HCT116 (cell line): ENCODE data around the gene INMT. TPM values are rescaled to one million over a fixed set of nuclear protein-coding genes. Genes with fewer than 3 reads are reported as not detected.

Source experiments
- ATAC-seq: fragments of 200-7000 bp; cut with Tn5 transposase; 2 replicates; pipeline ENCODE4 v1.9.1; 2020; ENCODE audit warnings: mild to moderate bottlenecking, moderate library complexity
- BruUV-seq: library from RNA; stranded (reverse); fragments of 400-500 nt; replicated peaks from 2 replicates; lab custom pipeline; 2021; lab: Mats Ljungman, UMichigan
- CTCF ChIA-PET: fragments of 300-600 bp; sonication (Branson Sonifier 250); formaldehyde crosslinking; loops from one replicate; lab custom pipeline; 2021; ENCODE audit warnings: antibody characterized with exemption; lab: Charles Lee
- POLR2A ChIA-PET: fragments of 300-600, 350-600 bp; sonication (Branson Sonifier 250); formaldehyde crosslinking; loops from one replicate; lab custom pipeline; 2021; ENCODE audit warnings: antibody characterized with exemption; lab: Charles Lee
- RAD21 ChIA-PET, 2 experiments: fragments of 300-600 bp; sonication (Branson Sonifier 250); formaldehyde crosslinking; loops; one replicate each; lab custom pipeline; 2023; ENCODE audit warnings: low total read pairs in 2 of 2; ENCODE audit not compliant: uncharacterized antibody in 2 of 2, unreplicated experiment in 2 of 2, low non-redundant PET in 1 of 2; lab: Charles Lee
- DNase-seq: peaks from one replicate; pipeline ENCODE4 v3.0.0-alpha.2; 2010; ENCODE audit warnings: low read depth, low spot score
- H2AFZ ChIP-seq: fragments of 200-600 bp; shearing (Covaris generic), sonication (generic); 2 replicates; pipeline ENCODE4 v1.6.1; 2017; ENCODE audit warnings: low read depth, mixed run types, mixed read lengths, antibody characterized with exemption, low read length; ENCODE audit not compliant: poor library complexity, severe bottlenecking
- H3K27ac ChIP-seq: 2 replicates; pipeline ENCODE4 v1.5.1; 2012; ENCODE audit warnings: low read depth, low read length
- H3K27me3 ChIP-seq: fragments of 200-600 bp; sonication (generic); 2 replicates; pipeline ENCODE4 v1.6.1; 2016; ENCODE audit warnings: mixed run types, low read length, mixed read lengths; ENCODE audit not compliant: insufficient read depth
- H3K36me3 ChIP-seq, 2 experiments: fragments of 200-500 bp in 1 of 2; fragments of 200-600 bp in 1 of 2; sonication (Bioruptor generic) in 1 of 2; sonication (generic) in 1 of 2; 2 replicates each; pipeline versions ENCODE4 v1.5.1 to v1.6.1; 2014 to 2016; ENCODE audit warnings: low read length in 2 of 2, inconsistent platforms in 1 of 2, mixed read lengths in 1 of 2, mixed run types in 1 of 2; ENCODE audit not compliant: insufficient read depth in 2 of 2, control insufficient read depth in 1 of 2
- H3K4me1 ChIP-seq, 2 experiments: fragments of 200-600 bp in 1 of 2; sonication (generic) in 1 of 2; 2 replicates each; pipeline versions ENCODE4 v1.5.1 to v1.6.1; 2012 to 2017; ENCODE audit warnings: low read length in 2 of 2, inconsistent platforms in 1 of 2, mild to moderate bottlenecking in 1 of 2, mixed read lengths in 1 of 2, mixed run types in 1 of 2, moderate library complexity in 1 of 2; ENCODE audit not compliant: insufficient read depth in 2 of 2, control insufficient read depth in 1 of 2
- H3K4me2 ChIP-seq: fragments of 200-600 bp; sonication (generic); 2 replicates; pipeline ENCODE4 v1.6.1; 2017; ENCODE audit warnings: mixed run types, low read length, mixed read lengths
- H3K4me3 ChIP-seq, 2 experiments: fragments of 200-600 bp in 1 of 2; sonication (generic) in 1 of 2; replicated peaks in 1 of 2; 2 replicates each; pipeline ENCODE4 v1.5.1; 2011 to 2016; ENCODE audit warnings: low read length in 2 of 2, control low read depth in 1 of 2, low read depth in 1 of 2, mild to moderate bottlenecking in 1 of 2, mixed read lengths in 1 of 2, mixed run types in 1 of 2
- H3K79me2 ChIP-seq: fragments of 200-600 bp; sonication (generic); 2 replicates; pipeline ENCODE4 v1.6.1; 2017; ENCODE audit warnings: mild to moderate bottlenecking, mixed run types, low read length, moderate library complexity, mixed read lengths; ENCODE audit not compliant: insufficient read depth
- H3K9ac ChIP-seq: fragments of 200-600 bp; sonication (generic); 2 replicates; pipeline ENCODE4 v1.6.1; 2016; ENCODE audit warnings: low read length, mixed read lengths
- H3K9me2 ChIP-seq: fragments of 200-600 bp; sonication (generic), shearing (Covaris generic); 2 replicates; pipeline ENCODE4 v1.6.1; 2017; ENCODE audit warnings: mixed run types, mild to moderate bottlenecking, moderate library complexity; ENCODE audit not compliant: insufficient read depth
- H3K9me3 ChIP-seq, 2 experiments: fragments of 200-500 bp in 1 of 2; fragments of 200-600 bp in 1 of 2; sonication (Bioruptor generic) in 1 of 2; sonication (generic) in 1 of 2; 2 replicates each; pipeline ENCODE4 v1.6.1; 2014 to 2017; ENCODE audit warnings: low read length in 2 of 2, mixed read lengths in 2 of 2, inconsistent platforms in 1 of 2, low read depth in 1 of 2, mild to moderate bottlenecking in 1 of 2, mixed run types in 1 of 2, moderate library complexity in 1 of 2; ENCODE audit not compliant: control insufficient read depth in 1 of 2, insufficient read depth in 1 of 2
- H4K20me1 ChIP-seq: fragments of 200-600 bp; sonication (generic), shearing (Covaris generic); 2 replicates; pipeline ENCODE4 v1.6.1; 2017; ENCODE audit warnings: mixed run types, mild to moderate bottlenecking, moderate library complexity; ENCODE audit not compliant: insufficient read depth
- CTCF ChIP-seq, 3 experiments: fragments of 200-600 bp in 1 of 3; sonication (generic) in 1 of 3; IDR thresholded peaks in 2 of 3; conservative IDR thresholded peaks in 1 of 3; 2 replicates each; pipeline ENCODE4 v1.5.1; 2012 to 2017; ENCODE audit warnings: low read depth in 2 of 3, low read length in 2 of 3, antibody characterized with exemption in 1 of 3, borderline replicate concordance in 1 of 3, control low read depth in 1 of 3, mild to moderate bottlenecking in 1 of 3, mixed read lengths in 1 of 3, mixed run types in 1 of 3, moderate library complexity in 1 of 3; ENCODE audit not compliant: insufficient read depth in 1 of 3
- EGR1 ChIP-seq: IDR thresholded peaks from 2 replicates; pipeline ENCODE4 v1.6.1; 2012; ENCODE audit warnings: low read depth
- ELF1 ChIP-seq: IDR thresholded peaks from 2 replicates; pipeline ENCODE4 v1.6.1; 2012; ENCODE audit warnings: low read depth, borderline replicate concordance
- EZH2 ChIP-seq: fragments of 200-600 bp; sonication (generic); IDR thresholded peaks from 2 replicates; pipeline ENCODE4 v1.6.1; 2017; ENCODE audit warnings: antibody characterized with exemption, mixed run types
- JUND ChIP-seq: IDR thresholded peaks from 2 replicates; pipeline ENCODE4 v1.6.1; 2012
- MAX ChIP-seq: IDR thresholded peaks from 2 replicates; pipeline ENCODE4 v1.6.1; 2012
- POLR2A ChIP-seq: IDR thresholded peaks from 2 replicates; pipeline ENCODE4 v1.7.0; 2011; ENCODE audit warnings: borderline replicate concordance; ENCODE audit not compliant: insufficient read depth, insufficient read length; ENCODE audit errors: extremely low read depth
- SP1 ChIP-seq: IDR thresholded peaks from 2 replicates; pipeline ENCODE4 v1.6.1; 2012; ENCODE audit warnings: low read depth
- TCF7L2 ChIP-seq: IDR thresholded peaks from 2 replicates; pipeline ENCODE4 v1.7.0; 2011; ENCODE audit warnings: borderline replicate concordance, inconsistent platforms; ENCODE audit not compliant: insufficient read depth, insufficient read length; ENCODE audit errors: extremely low read depth
- YY1 ChIP-seq: IDR thresholded peaks from 2 replicates; pipeline ENCODE4 v1.6.1; 2011; ENCODE audit warnings: low read length, low read depth, moderate library complexity, mild to moderate bottlenecking; ENCODE audit not compliant: insufficient replicate concordance; ENCODE audit errors: extremely low read depth
- ZFX ChIP-seq: fragments of 450-650 bp; IDR thresholded peaks from 2 replicates; pipeline ENCODE4 v1.6.1; 2017
- ZNF274 ChIP-seq: fragments of 200-500 bp; sonication (Bioruptor generic); IDR thresholded peaks from 2 replicates; pipeline ENCODE4 v1.6.1; 2014; ENCODE audit warnings: mild to moderate bottlenecking, low read depth, low read length, inconsistent platforms
- intact Hi-C: fragments of 100-400 bp; cut with micrococcal nuclease; formaldehyde crosslinking; loops from 2 replicates; pipeline ENCODE4 v1.10.0; 2022
- total RNA-seq: library from RNA; stranded (reverse); gene quantifications from one replicate; pipeline ENCODE4 v1.2.1, GENCODE V29; 2021; ENCODE audit not compliant: unreplicated experiment

INMT gene
- total RNA-seq, 1 experiment from 2014 or later = 0.32 TPM

GRCh38 chr7:30785786-30786185 is 33.9 kb downstream of the INMT start:
- H3K27ac ChIP-seq = no peak overlapping the region
- ChIA-PET RAD21 (no interaction called here), CTCF (no interaction called here), POLR2A (no interaction called here)
- H2AFZ ChIP-seq = no peak overlapping the region
- DNase-seq (no peak), ATAC-seq (no peak)
- BruUV-seq = no TSS peak
- no peaks in the 10 kb centered on the region for H3K4me1 ChIP-seq
- H3K9ac ChIP-seq = no peak overlapping the region
- peaks cover 3 to 17% of the 10 kb centered on the region in 2 experiments; a peak in 3 of 4 replicates for H3K36me3 ChIP-seq
- H3K4me3 ChIP-seq = no peak overlapping the region
- intact Hi-C loops = no loop called here
- no peaks in the 10 kb centered on the region for H3K79me2 ChIP-seq
- no peaks in the 10 kb centered on the region; the same call in 1 of the 2 replicates for H4K20me1 ChIP-seq
- TF ChIP-seq ZNF274 (no peak), MAX (no peak), TCF7L2 (no peak), ELF1 (no peak), ZFX (no peak), EZH2 (no peak), POLR2A (no peak), CTCF (IDR thresholded peaks at IDR 0.05 in 2 of 3, conservative IDR thresholded peaks at IDR 0.05 in 1 of 3; ENCODE audit: borderline replicate concordance in 1 of 3, insufficient read depth in 1 of 3, low read depth in 2 of 3, low read length in 2 of 3) (no peak), YY1 (no peak), JUND (no peak), SP1 (no peak), EGR1 (no peak)
- H3K27me3 ChIP-seq = no peaks in the 10 kb centered on the region
- H3K9me3 ChIP-seq = no peaks in the 10 kb centered on the region
- H3K9me2 ChIP-seq = no peaks in the 10 kb centered on the region
- H3K4me2 ChIP-seq = no peak overlapping the region
